GM23338 (cell line): ENCODE results near the gene DNAJB2. TPM values are rescaled to one million over a fixed set of nuclear protein-coding genes. Genes with fewer than 3 reads are reported as not detected.

ENCODE experiments used
- ATAC-seq: fragments of 200-7000 bp; cut with Tn5 transposase; 3 replicates; pipeline ENCODE4 v1.9.1; 2020
- DNase-seq: peaks from one replicate; pipeline ENCODE4 v3.0.0-alpha.2; 2015; ENCODE audit warnings: low spot score
- H2AFZ ChIP-seq: fragments of 200-600 bp; sonication (generic); 2 replicates; pipeline ENCODE4 v1.8.0; 2016; ENCODE audit warnings: antibody characterized with exemption, mild to moderate bottlenecking, moderate library complexity
- H3F3A ChIP-seq: fragments of 200-600 bp; sonication (generic); replicated peaks from 2 replicates; pipeline ENCODE4 v1.8.0; 2017; ENCODE audit warnings: antibody characterized with exemption, mixed run types, low read depth
- H3K27ac ChIP-seq: fragments of 200-600 bp; sonication (generic); 2 replicates; pipeline ENCODE4 v1.6.1; 2016; ENCODE audit warnings: low read depth
- H3K27me3 ChIP-seq: fragments of 200-600 bp; sonication (generic); 2 replicates; pipeline ENCODE4 v1.8.0; 2016; ENCODE audit warnings: mild to moderate bottlenecking, mixed run types, moderate library complexity; ENCODE audit not compliant: insufficient read depth
- H3K36me3 ChIP-seq: fragments of 200-600 bp; sonication (generic); 2 replicates; pipeline ENCODE4 v1.8.0; 2016; ENCODE audit warnings: mild to moderate bottlenecking; ENCODE audit not compliant: insufficient read depth
- H3K4me1 ChIP-seq: fragments of 200-600 bp; sonication (generic); 2 replicates; pipeline ENCODE4 v1.8.0; 2016; ENCODE audit warnings: mild to moderate bottlenecking, moderate library complexity; ENCODE audit not compliant: insufficient read depth
- H3K4me2 ChIP-seq: fragments of 200-600 bp; sonication (generic); 2 replicates; pipeline ENCODE4 v1.7.1; 2017; ENCODE audit warnings: mixed run types
- H3K4me3 ChIP-seq: fragments of 200-600 bp; sonication (generic); 2 replicates; pipeline ENCODE4 v1.6.1; 2016; ENCODE audit warnings: mixed run types
- H3K79me2 ChIP-seq: fragments of 200-600 bp; sonication (generic); replicated peaks from 2 replicates; pipeline ENCODE4 v1.8.0; 2017; ENCODE audit warnings: mild to moderate bottlenecking; ENCODE audit not compliant: insufficient read depth
- H3K9me2 ChIP-seq: fragments of 200-600 bp; sonication (generic); 2 replicates; pipeline ENCODE4 v1.8.0; 2017; ENCODE audit not compliant: insufficient read depth
- H4K20me1 ChIP-seq: fragments of 200-600 bp; sonication (generic); replicated peaks from 2 replicates; pipeline ENCODE4 v1.8.0; 2017; ENCODE audit warnings: mild to moderate bottlenecking; ENCODE audit not compliant: insufficient read depth
- H3K27ac Mint-ChIP-seq: 2 replicates; pipeline ENCODE4 v1.8.0; 2020; ENCODE audit warnings: inconsistent platforms, mild to moderate bottlenecking, moderate library complexity, mixed read lengths
- H3K27me3 Mint-ChIP-seq: 3 replicates; pipeline ENCODE4 v1.8.0; 2022; ENCODE audit warnings: low read depth, mild to moderate bottlenecking, moderate library complexity, mixed read lengths, inconsistent platforms; ENCODE audit not compliant: insufficient read depth, poor library complexity
- H3K36me3 Mint-ChIP-seq: 3 replicates; pipeline ENCODE4 v1.8.0; 2021; ENCODE audit warnings: low read depth, mild to moderate bottlenecking, inconsistent platforms, moderate library complexity, mixed read lengths
- H3K4me1 Mint-ChIP-seq: 3 replicates; pipeline ENCODE4 v1.8.0; 2020; ENCODE audit warnings: mild to moderate bottlenecking, inconsistent platforms, mixed read lengths
- H3K4me3 Mint-ChIP-seq: 3 replicates; pipeline ENCODE4 v1.8.0; 2021; ENCODE audit warnings: moderate library complexity, mild to moderate bottlenecking, inconsistent platforms, mixed read lengths
- H3K9me3 Mint-ChIP-seq: 3 replicates; pipeline ENCODE4 v1.8.0; 2020; ENCODE audit warnings: moderate library complexity, mild to moderate bottlenecking, inconsistent platforms, mixed read lengths
- CREB1 ChIP-seq: fragments of 250-450 bp; sonication (Bioruptor Pico); IDR thresholded peaks from 2 replicates; pipeline ENCODE4 v1.5.0; 2020; ENCODE audit warnings: low read depth, mild to moderate bottlenecking, moderate library complexity
- EZH2 ChIP-seq: fragments of 200-600 bp; sonication (generic); IDR thresholded peaks from one replicate; pipeline ENCODE4 v1.8.0; 2017; ENCODE audit warnings: antibody characterized with exemption, mild to moderate bottlenecking, low read depth; ENCODE audit not compliant: unreplicated experiment
- EZH2phosphoT487 ChIP-seq: fragments of 200-600 bp; sonication (generic); IDR thresholded peaks from one replicate; pipeline ENCODE4 v1.8.1; 2018; ENCODE audit warnings: antibody characterized with exemption; ENCODE audit not compliant: unreplicated experiment
- JUNB ChIP-seq: IDR thresholded peaks from one replicate; pipeline ENCODE4 v1.6.1; 2016; ENCODE audit warnings: antibody characterized with exemption; ENCODE audit not compliant: unreplicated experiment
- NANOG ChIP-seq: IDR thresholded peaks from 2 replicates; pipeline ENCODE4 v1.6.1; 2016; ENCODE audit warnings: antibody characterized with exemption, borderline replicate concordance
- POLR2AphosphoS5 ChIP-seq: IDR thresholded peaks from 2 replicates; pipeline ENCODE4 v1.6.1; 2016; ENCODE audit warnings: antibody characterized with exemption, low read depth
- STAT1 ChIP-seq: IDR thresholded peaks from one replicate; pipeline ENCODE4 v1.6.1; 2016; ENCODE audit warnings: antibody characterized with exemption; ENCODE audit not compliant: unreplicated experiment
- ZNF114 ChIP-seq: fragments of 250-450 bp; sonication (Bioruptor Pico); IDR thresholded peaks from 2 replicates; pipeline ENCODE4 v1.5.0; 2020; ENCODE audit warnings: mild to moderate bottlenecking, moderate library complexity
- ZNF331 ChIP-seq: fragments of 250-450 bp; sonication (Bioruptor Pico); IDR thresholded peaks from 2 replicates; pipeline ENCODE4 v1.5.0; 2020; ENCODE audit warnings: low read depth, mild to moderate bottlenecking, moderate library complexity
- polyA plus RNA-seq: library from polyadenylated mRNA; unstranded; fragments of >200 nt; fragmentation: Nextera tagmentation; extraction: Ambion mirVana; gene quantifications from 2 replicates; pipeline ENCODE4 v1.2.1, GENCODE V29; 2016
- total RNA-seq: library from RNA; depleted of rRNA; stranded (reverse); fragments of >200 nt; shearing (Covaris generic); gene quantifications from 2 replicates; pipeline ENCODE4 v1.2.3, GENCODE V29; 2014
- TF ChIP-seq, protein P1 (sequence below): IDR thresholded peaks from 2 replicates; pipeline ENCODE4 v1.6.1; 2016; ENCODE audit warnings: antibody characterized with exemption
- TF ChIP-seq, protein P2 (sequence below): fragments of 250-450 bp; sonication (Bioruptor Pico); IDR thresholded peaks from 2 replicates; pipeline ENCODE4 v1.5.0; 2020; ENCODE audit warnings: mild to moderate bottlenecking, moderate library complexity
- TF ChIP-seq, protein P3 (sequence below): IDR thresholded peaks from one replicate; pipeline ENCODE4 v1.6.1; 2018; ENCODE audit warnings: antibody characterized with exemption; ENCODE audit not compliant: unreplicated experiment
- TF ChIP-seq, protein P4 (sequence below), 2 experiments: fragments of 200-600 bp in 1 of 2; sonication (generic) in 1 of 2; conservative IDR thresholded peaks; 2 replicates each; pipeline versions ENCODE4 v1.5.1 to v1.6.1; 2016 to 2017; ENCODE audit warnings: antibody characterized with exemption in 2 of 2, low read depth in 2 of 2, mild to moderate bottlenecking in 2 of 2, moderate library complexity in 1 of 2

DNAJB2 gene
- total and polyA plus RNA-seq, 2 experiments from 2014 or later, result 6.4 to 25.9 TPM

DNA sequence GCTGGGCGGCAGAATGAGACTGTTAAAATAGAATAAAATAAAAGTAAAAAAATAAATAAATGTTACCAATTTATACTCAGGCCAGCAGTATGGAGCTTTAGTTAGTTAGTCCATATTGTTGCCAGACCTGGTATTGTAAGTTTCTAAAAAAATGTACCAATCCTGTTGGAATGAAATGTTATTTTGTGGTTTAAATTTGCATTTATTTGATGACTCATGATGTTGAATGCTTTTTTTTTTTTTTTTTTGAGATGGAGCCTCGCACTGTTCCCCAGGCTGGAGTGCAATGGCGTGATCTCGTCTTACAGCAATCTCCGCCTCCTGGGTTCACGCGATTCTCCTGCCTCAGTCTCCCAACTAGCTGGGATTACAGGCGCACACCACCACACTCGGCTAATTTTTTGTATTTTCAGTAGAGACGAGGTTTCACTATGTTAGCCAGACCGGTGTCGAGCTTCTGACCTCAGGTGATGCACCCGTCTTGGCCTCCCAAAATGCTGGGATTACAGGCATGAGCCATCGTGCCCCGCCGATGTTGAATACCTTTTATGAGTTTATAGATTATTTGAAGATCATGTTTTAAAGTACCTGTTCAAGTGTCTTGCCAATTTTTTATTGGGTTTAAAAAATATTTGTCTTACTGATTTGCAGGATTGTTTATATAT lies 35.8 kb downstream of the DNAJB2 start:
- Histone ChIP-seq H4K20me1 (no peaks in the 10 kb centered on the region), H3K4me1 (peaks cover 12% of the 10 kb centered on the region), H3K9me2 (no peaks in the 10 kb centered on the region), H3K27me3 (no peaks in the 10 kb centered on the region), H3K79me2 (no peaks in the 10 kb centered on the region), H3K36me3 (no peaks in the 10 kb centered on the region), H3F3A (no peaks in the 10 kb centered on the region), H3K27ac (no peak overlapping the region), H3K4me3 (no peak overlapping the region), H3K4me2 (no peak overlapping the region), H2AFZ (no peak overlapping the region)
- ATAC-seq, result no peak
- DNase-seq, result no peak
- Mint-ChIP-seq H3K36me3 (peaks cover 5% of the 10 kb centered on the region; the same call in 1 of the 3 replicates), H3K4me1 (peaks cover 14% of the 10 kb centered on the region), H3K27me3 (no peaks in the 10 kb centered on the region), H3K27ac (no peak overlapping the region), H3K4me3 (no peak overlapping the region), H3K9me3 (peaks cover 5% of the 10 kb centered on the region; the same call in 2 of the 3 replicates)
- TF ChIP-seq, protein P1, sequence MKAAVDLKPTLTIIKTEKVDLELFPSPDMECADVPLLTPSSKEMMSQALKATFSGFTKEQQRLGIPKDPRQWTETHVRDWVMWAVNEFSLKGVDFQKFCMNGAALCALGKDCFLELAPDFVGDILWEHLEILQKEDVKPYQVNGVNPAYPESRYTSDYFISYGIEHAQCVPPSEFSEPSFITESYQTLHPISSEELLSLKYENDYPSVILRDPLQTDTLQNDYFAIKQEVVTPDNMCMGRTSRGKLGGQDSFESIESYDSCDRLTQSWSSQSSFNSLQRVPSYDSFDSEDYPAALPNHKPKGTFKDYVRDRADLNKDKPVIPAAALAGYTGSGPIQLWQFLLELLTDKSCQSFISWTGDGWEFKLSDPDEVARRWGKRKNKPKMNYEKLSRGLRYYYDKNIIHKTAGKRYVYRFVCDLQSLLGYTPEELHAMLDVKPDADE, result no peak
- TF ChIP-seq ZNF331 (CRISPR knock-in tag) (no peak), EZH2 (no peak), POLR2AphosphoS5 (no peak), JUNB (no peak), STAT1 (no peak), CREB1 (CRISPR knock-in tag) (no peak), EZH2phosphoT487 (no peak), ZNF114 (CRISPR knock-in tag) (no peak), NANOG (no peak)
- TF ChIP-seq, protein P2, sequence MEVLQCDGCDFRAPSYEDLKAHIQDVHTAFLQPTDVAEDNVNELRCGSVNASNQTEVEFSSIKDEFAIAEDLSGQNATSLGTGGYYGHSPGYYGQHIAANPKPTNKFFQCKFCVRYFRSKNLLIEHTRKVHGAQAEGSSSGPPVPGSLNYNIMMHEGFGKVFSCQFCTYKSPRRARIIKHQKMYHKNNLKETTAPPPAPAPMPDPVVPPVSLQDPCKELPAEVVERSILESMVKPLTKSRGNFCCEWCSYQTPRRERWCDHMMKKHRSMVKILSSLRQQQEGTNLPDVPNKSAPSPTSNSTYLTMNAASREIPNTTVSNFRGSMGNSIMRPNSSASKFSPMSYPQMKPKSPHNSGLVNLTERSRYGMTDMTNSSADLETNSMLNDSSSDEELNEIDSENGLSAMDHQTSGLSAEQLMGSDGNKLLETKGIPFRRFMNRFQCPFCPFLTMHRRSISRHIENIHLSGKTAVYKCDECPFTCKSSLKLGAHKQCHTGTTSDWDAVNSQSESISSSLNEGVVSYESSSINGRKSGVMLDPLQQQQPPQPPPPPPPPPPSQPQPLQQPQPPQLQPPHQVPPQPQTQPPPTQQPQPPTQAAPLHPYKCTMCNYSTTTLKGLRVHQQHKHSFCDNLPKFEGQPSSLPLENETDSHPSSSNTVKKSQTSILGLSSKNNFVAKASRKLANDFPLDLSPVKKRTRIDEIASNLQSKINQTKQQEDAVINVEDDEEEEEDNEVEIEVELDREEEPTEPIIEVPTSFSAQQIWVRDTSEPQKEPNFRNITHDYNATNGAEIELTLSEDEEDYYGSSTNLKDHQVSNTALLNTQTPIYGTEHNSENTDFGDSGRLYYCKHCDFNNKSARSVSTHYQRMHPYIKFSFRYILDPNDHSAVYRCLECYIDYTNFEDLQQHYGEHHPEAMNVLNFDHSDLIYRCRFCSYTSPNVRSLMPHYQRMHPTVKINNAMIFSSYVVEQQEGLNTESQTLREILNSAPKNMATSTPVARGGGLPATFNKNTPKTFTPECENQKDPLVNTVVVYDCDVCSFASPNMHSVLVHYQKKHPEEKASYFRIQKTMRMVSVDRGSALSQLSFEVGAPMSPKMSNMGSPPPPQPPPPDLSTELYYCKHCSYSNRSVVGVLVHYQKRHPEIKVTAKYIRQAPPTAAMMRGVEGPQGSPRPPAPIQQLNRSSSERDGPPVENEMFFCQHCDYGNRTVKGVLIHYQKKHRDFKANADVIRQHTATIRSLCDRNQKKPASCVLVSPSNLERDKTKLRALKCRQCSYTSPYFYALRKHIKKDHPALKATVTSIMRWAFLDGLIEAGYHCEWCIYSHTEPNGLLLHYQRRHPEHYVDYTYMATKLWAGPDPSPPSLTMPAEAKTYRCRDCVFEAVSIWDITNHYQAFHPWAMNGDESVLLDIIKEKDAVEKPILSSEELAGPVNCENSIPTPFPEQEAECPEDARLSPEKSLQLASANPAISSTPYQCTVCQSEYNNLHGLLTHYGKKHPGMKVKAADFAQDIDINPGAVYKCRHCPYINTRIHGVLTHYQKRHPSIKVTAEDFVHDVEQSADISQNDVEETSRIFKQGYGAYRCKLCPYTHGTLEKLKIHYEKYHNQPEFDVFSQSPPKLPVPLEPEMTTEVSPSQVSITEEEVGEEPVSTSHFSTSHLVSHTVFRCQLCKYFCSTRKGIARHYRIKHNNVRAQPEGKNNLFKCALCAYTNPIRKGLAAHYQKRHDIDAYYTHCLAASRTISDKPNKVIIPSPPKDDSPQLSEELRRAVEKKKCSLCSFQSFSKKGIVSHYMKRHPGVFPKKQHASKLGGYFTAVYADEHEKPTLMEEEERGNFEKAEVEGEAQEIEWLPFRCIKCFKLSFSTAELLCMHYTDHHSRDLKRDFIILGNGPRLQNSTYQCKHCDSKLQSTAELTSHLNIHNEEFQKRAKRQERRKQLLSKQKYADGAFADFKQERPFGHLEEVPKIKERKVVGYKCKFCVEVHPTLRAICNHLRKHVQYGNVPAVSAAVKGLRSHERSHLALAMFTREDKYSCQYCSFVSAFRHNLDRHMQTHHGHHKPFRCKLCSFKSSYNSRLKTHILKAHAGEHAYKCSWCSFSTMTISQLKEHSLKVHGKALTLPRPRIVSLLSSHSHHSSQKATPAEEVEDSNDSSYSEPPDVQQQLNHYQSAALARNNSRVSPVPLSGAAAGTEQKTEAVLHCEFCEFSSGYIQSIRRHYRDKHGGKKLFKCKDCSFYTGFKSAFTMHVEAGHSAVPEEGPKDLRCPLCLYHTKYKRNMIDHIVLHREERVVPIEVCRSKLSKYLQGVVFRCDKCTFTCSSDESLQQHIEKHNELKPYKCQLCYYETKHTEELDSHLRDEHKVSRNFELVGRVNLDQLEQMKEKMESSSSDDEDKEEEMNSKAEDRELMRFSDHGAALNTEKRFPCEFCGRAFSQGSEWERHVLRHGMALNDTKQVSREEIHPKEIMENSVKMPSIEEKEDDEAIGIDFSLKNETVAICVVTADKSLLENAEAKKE (CRISPR knock-in tag), result no peak
- TF ChIP-seq, protein P3, sequence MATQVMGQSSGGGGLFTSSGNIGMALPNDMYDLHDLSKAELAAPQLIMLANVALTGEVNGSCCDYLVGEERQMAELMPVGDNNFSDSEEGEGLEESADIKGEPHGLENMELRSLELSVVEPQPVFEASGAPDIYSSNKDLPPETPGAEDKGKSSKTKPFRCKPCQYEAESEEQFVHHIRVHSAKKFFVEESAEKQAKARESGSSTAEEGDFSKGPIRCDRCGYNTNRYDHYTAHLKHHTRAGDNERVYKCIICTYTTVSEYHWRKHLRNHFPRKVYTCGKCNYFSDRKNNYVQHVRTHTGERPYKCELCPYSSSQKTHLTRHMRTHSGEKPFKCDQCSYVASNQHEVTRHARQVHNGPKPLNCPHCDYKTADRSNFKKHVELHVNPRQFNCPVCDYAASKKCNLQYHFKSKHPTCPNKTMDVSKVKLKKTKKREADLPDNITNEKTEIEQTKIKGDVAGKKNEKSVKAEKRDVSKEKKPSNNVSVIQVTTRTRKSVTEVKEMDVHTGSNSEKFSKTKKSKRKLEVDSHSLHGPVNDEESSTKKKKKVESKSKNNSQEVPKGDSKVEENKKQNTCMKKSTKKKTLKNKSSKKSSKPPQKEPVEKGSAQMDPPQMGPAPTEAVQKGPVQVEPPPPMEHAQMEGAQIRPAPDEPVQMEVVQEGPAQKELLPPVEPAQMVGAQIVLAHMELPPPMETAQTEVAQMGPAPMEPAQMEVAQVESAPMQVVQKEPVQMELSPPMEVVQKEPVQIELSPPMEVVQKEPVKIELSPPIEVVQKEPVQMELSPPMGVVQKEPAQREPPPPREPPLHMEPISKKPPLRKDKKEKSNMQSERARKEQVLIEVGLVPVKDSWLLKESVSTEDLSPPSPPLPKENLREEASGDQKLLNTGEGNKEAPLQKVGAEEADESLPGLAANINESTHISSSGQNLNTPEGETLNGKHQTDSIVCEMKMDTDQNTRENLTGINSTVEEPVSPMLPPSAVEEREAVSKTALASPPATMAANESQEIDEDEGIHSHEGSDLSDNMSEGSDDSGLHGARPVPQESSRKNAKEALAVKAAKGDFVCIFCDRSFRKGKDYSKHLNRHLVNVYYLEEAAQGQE, result no peak
- TF ChIP-seq, protein P4, sequence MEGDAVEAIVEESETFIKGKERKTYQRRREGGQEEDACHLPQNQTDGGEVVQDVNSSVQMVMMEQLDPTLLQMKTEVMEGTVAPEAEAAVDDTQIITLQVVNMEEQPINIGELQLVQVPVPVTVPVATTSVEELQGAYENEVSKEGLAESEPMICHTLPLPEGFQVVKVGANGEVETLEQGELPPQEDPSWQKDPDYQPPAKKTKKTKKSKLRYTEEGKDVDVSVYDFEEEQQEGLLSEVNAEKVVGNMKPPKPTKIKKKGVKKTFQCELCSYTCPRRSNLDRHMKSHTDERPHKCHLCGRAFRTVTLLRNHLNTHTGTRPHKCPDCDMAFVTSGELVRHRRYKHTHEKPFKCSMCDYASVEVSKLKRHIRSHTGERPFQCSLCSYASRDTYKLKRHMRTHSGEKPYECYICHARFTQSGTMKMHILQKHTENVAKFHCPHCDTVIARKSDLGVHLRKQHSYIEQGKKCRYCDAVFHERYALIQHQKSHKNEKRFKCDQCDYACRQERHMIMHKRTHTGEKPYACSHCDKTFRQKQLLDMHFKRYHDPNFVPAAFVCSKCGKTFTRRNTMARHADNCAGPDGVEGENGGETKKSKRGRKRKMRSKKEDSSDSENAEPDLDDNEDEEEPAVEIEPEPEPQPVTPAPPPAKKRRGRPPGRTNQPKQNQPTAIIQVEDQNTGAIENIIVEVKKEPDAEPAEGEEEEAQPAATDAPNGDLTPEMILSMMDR (conservative IDR thresholded peaks at IDR 0.05; ENCODE audit: low read depth in 2 of 2), result no peak
